Measurements from ENCODE around the gene GPBP1L1.
"Not testable (repeated sequence)": the region's sequence is repeated elsewhere in the genome, so short reads cannot be mapped to it uniquely, and the experiment has no call there.

Gene GPBP1L1

DNA sequence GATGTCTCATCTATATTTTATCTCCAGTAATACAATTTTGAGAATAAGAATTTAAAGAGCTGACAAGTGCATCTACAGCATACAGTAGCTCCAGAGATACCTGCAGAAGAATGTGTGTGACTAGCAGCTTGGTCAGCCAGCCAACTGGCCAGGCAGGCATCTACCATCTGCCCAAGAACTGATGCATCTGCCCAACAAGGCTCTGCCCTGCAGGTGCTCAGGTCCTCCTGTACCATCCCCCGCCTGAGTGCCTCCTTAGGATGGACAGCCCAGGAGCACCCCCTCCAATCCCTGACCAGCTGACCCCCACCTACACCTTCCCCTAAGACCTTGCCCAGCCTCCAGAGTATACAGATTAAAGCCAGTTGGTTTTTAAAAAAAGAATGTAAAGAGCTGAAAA lies 32.0 kb upstream of the GPBP1L1 start:
- peaks cover 7 to 21% of the 10 kb centered on the region in 2 experiments for H3K36me3 ChIP-seq (ENCODE audit: control insufficient read depth in 2 of 2, insufficient read depth in 1 of 2, low read length in 2 of 2)
- no peak overlapping the region for H3K4me3 ChIP-seq (ENCODE audit: low read depth, low read length)
- H3K27ac ChIP-seq (ENCODE audit: extremely low read depth, low read depth, low read length), result no peak overlapping the region
- ChIA-PET CTCF (interaction anchor here (0.5 to 0.6 kb wide), 2 partner anchors 40 to 322 kb away, joined by 3 read pairs; no protein-coding TSS in a partner anchor), POLR2A (interaction anchor here (0.7 kb wide), 1 partner anchor 50 kb away, joined by 5 read pairs; no protein-coding TSS in a partner anchor)
- no peaks in the 10 kb centered on the region for H3K4me1 ChIP-seq (ENCODE audit: control insufficient read depth, insufficient read depth, low read length)
- no peaks in the 10 kb centered on the region for H3K9me3 ChIP-seq (ENCODE audit: control insufficient read depth, insufficient read depth, low read depth, low read length)
- TF ChIP-seq ZNF2 (tag by site-specific recombination; IDR thresholded peaks at IDR 0.05), result no peak
- TF ChIP-seq ZNF596 (tag by site-specific recombination; IDR thresholded peaks at IDR 0.05), result no peak
- TF ChIP-seq ZNF211 (tag by site-specific recombination; IDR thresholded peaks at IDR 0.05; ENCODE audit: low read depth), result no peak
- no peak for TF ChIP-seq SETDB1 (IDR thresholded peaks at IDR 0.05; ENCODE audit: insufficient read length, low read length)
- TF ChIP-seq, protein P1, sequence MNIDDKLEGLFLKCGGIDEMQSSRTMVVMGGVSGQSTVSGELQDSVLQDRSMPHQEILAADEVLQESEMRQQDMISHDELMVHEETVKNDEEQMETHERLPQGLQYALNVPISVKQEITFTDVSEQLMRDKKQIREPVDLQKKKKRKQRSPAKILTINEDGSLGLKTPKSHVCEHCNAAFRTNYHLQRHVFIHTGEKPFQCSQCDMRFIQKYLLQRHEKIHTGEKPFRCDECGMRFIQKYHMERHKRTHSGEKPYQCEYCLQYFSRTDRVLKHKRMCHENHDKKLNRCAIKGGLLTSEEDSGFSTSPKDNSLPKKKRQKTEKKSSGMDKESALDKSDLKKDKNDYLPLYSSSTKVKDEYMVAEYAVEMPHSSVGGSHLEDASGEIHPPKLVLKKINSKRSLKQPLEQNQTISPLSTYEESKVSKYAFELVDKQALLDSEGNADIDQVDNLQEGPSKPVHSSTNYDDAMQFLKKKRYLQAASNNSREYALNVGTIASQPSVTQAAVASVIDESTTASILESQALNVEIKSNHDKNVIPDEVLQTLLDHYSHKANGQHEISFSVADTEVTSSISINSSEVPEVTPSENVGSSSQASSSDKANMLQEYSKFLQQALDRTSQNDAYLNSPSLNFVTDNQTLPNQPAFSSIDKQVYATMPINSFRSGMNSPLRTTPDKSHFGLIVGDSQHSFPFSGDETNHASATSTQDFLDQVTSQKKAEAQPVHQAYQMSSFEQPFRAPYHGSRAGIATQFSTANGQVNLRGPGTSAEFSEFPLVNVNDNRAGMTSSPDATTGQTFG (tag by site-specific recombination; IDR thresholded peaks at IDR 0.05; ENCODE audit: borderline replicate concordance), result no peak
- no peak for TF ChIP-seq ZNF621 (tag by site-specific recombination; IDR thresholded peaks at IDR 0.05)
- no peak for TF ChIP-seq ZNF561 (tag by site-specific recombination; IDR thresholded peaks at IDR 0.05; ENCODE audit: borderline replicate concordance)
- TF ChIP-seq, protein P2, sequence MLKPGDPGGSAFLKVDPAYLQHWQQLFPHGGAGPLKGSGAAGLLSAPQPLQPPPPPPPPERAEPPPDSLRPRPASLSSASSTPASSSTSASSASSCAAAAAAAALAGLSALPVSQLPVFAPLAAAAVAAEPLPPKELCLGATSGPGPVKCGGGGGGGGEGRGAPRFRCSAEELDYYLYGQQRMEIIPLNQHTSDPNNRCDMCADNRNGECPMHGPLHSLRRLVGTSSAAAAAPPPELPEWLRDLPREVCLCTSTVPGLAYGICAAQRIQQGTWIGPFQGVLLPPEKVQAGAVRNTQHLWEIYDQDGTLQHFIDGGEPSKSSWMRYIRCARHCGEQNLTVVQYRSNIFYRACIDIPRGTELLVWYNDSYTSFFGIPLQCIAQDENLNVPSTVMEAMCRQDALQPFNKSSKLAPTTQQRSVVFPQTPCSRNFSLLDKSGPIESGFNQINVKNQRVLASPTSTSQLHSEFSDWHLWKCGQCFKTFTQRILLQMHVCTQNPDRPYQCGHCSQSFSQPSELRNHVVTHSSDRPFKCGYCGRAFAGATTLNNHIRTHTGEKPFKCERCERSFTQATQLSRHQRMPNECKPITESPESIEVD (tag by site-specific recombination; IDR thresholded peaks at IDR 0.05), result no peak
- TF ChIP-seq ZBTB48 (tag by site-specific recombination; IDR thresholded peaks at IDR 0.05), result no peak
- no peak for TF ChIP-seq ZBTB20 (tag by site-specific recombination; IDR thresholded peaks at IDR 0.05)

DNA sequence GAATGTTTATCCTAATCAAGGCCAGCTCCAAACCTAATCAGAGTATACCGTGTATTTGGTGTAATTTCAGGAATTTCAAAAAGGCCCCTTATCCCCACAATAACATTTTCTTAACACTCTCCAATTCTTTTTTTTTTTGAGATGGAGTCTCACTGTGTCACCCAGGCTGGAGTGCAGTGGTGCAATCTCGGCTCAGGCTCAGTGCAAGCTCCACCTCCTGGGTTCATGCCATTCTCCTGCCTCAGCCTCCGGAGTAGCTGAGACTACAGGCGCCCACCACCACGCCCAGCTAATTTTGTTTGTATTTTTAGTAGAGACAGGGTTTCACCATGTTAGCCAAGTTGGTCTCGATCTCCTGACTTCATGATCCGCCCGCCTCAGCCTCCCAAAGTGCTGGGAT lies 31.1 kb upstream of the GPBP1L1 start:
- TF ChIP-seq EGR2 (tag by site-specific recombination; IDR thresholded peaks at IDR 0.05; ENCODE audit: low read depth) (0 out of 2 replicates have a peak, but pooled peaks have one; percentile 15), ZNF394 (tag by site-specific recombination; IDR thresholded peaks at IDR 0.05; ENCODE audit: borderline replicate concordance) (peak; percentile 54; the same call in 1 of the 2 replicates)
- POLR2A ChIA-PET, result not testable (repeated sequence)
- CTCF ChIA-PET, result interaction anchor here (0.6 kb wide), 1 partner anchor 125 kb away, joined by 3 read pairs; no protein-coding TSS in a partner anchor

DNA sequence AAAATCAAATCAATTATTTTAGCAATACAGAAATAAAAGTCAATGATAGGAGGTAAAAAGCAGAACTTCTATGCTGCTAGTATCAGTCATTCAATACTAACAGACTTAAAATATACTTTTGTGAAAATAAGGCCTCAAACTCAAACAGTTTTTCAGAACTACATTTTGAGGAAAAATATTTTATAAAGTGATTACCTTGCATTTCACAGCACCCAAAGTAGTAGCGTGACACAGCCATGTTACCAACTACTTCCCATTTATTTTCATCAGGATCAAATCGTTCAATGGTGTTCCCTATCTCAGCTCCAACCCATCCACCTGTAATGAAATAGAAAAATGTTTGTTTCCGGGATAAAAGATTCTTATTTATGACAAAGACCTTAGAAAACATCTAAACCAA lies 30.4 kb upstream of the GPBP1L1 start:
- CTCF ChIA-PET, result no interaction called here
- TF ChIP-seq SP7 (tag by site-specific recombination; IDR thresholded peaks at IDR 0.05) (no peak), ZNF473 (tag by site-specific recombination; IDR thresholded peaks at IDR 0.05) (no peak)
- Histone ChIP-seq H3K9me3 (ENCODE audit: control insufficient read depth, insufficient read depth, low read depth, low read length) (no peaks in the 10 kb centered on the region), H3K27ac (ENCODE audit: extremely low read depth, low read depth, low read length) (no peak overlapping the region), H3K4me1 (ENCODE audit: control insufficient read depth, insufficient read depth, low read length) (no peaks in the 10 kb centered on the region), H3K36me3 (ENCODE audit: control insufficient read depth in 2 of 2, insufficient read depth in 1 of 2, low read length in 2 of 2) (peaks cover 10 to 26% of the 10 kb centered on the region in 2 experiments), H3K4me3 (ENCODE audit: low read depth, low read length) (no peak overlapping the region)
- POLR2A ChIA-PET, result no interaction called here

More for the DNA sequence above, 31.1 kb upstream of the GPBP1L1 start:
- H3K9me3 ChIP-seq (ENCODE audit: control insufficient read depth, insufficient read depth, low read depth, low read length); H3K27ac ChIP-seq (ENCODE audit: extremely low read depth, low read depth, low read length); H3K4me1 ChIP-seq (ENCODE audit: control insufficient read depth, insufficient read depth, low read length); H3K4me3 ChIP-seq (ENCODE audit: low read depth, low read length): not testable (repeated sequence)
- peaks cover 7 to 21% of the 10 kb centered on the region in 2 experiments for H3K36me3 ChIP-seq (ENCODE audit: control insufficient read depth in 2 of 2, insufficient read depth in 1 of 2, low read length in 2 of 2)

DNA sequence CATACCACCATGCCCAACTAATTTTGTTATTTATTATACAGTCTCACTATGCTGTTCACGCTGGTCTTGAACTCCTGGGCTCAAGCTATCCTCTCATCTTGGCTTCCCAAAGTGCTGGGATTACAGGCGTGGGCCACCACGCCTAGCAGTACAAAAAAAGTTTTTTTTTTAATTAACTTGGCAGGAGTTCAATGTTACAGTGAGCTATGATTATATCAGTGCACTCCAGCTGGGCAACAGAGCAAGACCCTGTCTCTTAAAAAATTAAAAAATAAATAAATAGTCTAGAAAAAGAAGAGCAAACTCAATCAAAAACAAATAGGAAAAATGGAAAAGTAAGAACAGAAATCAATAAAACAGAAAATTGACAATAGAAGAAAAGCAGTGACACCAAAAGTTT lies 27.4 kb upstream of the GPBP1L1 start:
- ChIA-PET CTCF (interaction anchor here (0.6 kb wide), 1 partner anchor 251 kb away, joined by 3 read pairs; no protein-coding TSS in a partner anchor), POLR2A (no interaction called here)
- H3K4me3 ChIP-seq (ENCODE audit: low read depth, low read length), result no peak overlapping the region
- no peaks in the 10 kb centered on the region for H3K9me3 ChIP-seq (ENCODE audit: control insufficient read depth, insufficient read depth, low read depth, low read length)
- no peak overlapping the region for H3K27ac ChIP-seq (ENCODE audit: extremely low read depth, low read depth, low read length)
- peaks cover 10 to 29% of the 10 kb centered on the region in 2 experiments for H3K36me3 ChIP-seq (ENCODE audit: control insufficient read depth in 2 of 2, insufficient read depth in 1 of 2, low read length in 2 of 2)
- H3K4me1 ChIP-seq (ENCODE audit: control insufficient read depth, insufficient read depth, low read length), result no peaks in the 10 kb centered on the region
- no peak for TF ChIP-seq FEZF1 (tag by site-specific recombination; IDR thresholded peaks at IDR 0.05)
- TF ChIP-seq, protein P3, sequence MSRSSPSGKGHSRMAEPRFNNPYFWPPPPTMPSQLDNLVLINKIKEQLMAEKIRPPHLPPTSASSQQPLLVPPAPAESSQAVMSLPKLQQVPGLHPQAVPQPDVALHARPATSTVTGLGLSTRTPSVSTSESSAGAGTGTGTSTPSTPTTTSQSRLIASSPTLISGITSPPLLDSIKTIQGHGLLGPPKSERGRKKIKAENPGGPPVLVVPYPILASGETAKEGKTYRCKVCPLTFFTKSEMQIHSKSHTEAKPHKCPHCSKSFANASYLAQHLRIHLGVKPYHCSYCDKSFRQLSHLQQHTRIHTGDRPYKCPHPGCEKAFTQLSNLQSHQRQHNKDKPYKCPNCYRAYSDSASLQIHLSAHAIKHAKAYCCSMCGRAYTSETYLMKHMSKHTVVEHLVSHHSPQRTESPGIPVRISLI (tag by site-specific recombination; IDR thresholded peaks at IDR 0.05), result no peak
- TF ChIP-seq HOXC10 (CRISPR knock-in tag; IDR thresholded peaks at IDR 0.05), result no peak
- TF ChIP-seq ZNF19 (tag by site-specific recombination; IDR thresholded peaks at IDR 0.05; ENCODE audit: low read depth), result no peak
- no peak for TF ChIP-seq SCRT1 (tag by site-specific recombination; IDR thresholded peaks at IDR 0.05; ENCODE audit: borderline replicate concordance)
- TF ChIP-seq ZNF394 (tag by site-specific recombination; IDR thresholded peaks at IDR 0.05; ENCODE audit: borderline replicate concordance), result no peak
- TF ChIP-seq ZNF184 (tag by site-specific recombination; IDR thresholded peaks at IDR 0.05), result no peak
- TF ChIP-seq ZNF391 (tag by site-specific recombination; IDR thresholded peaks at IDR 0.05; ENCODE audit: borderline replicate concordance, low read depth), result no peak
- no peak for TF ChIP-seq ZNF677 (tag by site-specific recombination; IDR thresholded peaks at IDR 0.05)

Data from HEK293 (cell line).